Measurements from ENCODE around the gene PDIA5.

Gene PDIA5

DNA sequence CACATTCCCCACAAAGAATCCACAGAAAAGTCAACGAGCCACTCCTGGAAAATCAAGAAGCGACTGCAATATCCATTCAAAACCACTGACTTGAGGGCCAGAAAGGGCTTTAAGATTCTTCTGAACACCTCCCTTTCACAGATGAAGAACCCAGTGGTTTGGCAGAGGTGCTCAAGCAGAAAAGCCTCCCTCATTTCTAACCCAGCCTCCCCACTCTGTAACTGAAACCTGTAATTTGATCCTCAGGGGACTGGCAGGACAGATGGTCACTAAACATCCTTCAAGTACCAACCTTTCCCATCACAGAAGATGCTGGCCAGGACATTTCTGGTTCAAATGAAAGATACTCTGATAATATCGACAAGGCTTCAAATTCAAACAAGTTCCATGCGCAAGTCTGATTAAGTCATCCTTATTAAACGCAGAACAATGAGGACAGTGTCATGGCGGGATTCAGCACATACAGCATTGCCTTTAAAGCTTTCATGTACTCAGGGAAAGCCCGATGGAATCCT lies 44.8 kb upstream of the PDIA5 start:
- Histone ChIP-seq H4K20me1 (ENCODE audit: control insufficient read depth, insufficient read depth, low read depth, low read length) (no peaks in the 10 kb centered on the region), H3K4me3 (ENCODE audit: low read length) (no peak overlapping the region)

DNA sequence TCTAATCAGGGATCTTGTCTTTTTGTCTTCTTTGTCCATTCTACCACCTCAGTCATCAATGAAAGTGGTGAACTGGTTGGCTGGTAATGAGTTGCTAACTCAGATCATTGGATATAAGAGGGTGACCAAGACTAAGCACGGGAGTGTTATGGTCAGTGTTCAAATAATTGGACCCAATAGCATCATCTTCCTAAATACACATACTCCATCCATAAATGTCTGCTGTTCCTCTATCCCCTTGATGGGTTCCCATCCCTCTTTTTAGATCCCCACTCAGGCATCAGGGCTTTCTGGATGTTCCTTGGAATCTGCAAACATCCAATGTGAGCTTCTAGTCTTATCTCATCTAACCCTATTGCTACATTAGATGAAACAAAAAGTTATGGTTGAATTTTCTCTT lies 42.8 kb upstream of the PDIA5 start:
- Histone ChIP-seq H3K4me3 (ENCODE audit: low read length) (no peak overlapping the region), H3K9me2 (replicated peaks; ENCODE audit: control insufficient read depth, low read length) (no peaks in the 10 kb centered on the region), H3K4me1 (ENCODE audit: control insufficient read depth, low read length) (peaks cover 12% of the 10 kb centered on the region), H3K27me3 (ENCODE audit: control insufficient read depth, low read length) (peaks cover 81% of the 10 kb centered on the region), H3K9me3 (ENCODE audit: control insufficient read depth, insufficient read depth, low read length) (no peaks in the 10 kb centered on the region), H3K79me2 (ENCODE audit: control insufficient read depth, low read length) (no peaks in the 10 kb centered on the region), H3K4me2 (ENCODE audit: low read length) (no peak overlapping the region), H3K27ac (ENCODE audit: low read depth, low read length) (no peak overlapping the region), H3K36me3 (ENCODE audit: control insufficient read depth, low read length) (no peaks in the 10 kb centered on the region), H4K20me1 (ENCODE audit: control insufficient read depth, insufficient read depth, low read depth, low read length) (no peaks in the 10 kb centered on the region), H3F3A (ENCODE audit: control insufficient read depth, insufficient read depth) (no peaks in the 10 kb centered on the region)
- no peak for TF ChIP-seq EZH2phosphoT487 (IDR thresholded peaks at IDR 0.05; ENCODE audit: borderline replicate concordance, low read length)
- TF ChIP-seq, protein P1, sequence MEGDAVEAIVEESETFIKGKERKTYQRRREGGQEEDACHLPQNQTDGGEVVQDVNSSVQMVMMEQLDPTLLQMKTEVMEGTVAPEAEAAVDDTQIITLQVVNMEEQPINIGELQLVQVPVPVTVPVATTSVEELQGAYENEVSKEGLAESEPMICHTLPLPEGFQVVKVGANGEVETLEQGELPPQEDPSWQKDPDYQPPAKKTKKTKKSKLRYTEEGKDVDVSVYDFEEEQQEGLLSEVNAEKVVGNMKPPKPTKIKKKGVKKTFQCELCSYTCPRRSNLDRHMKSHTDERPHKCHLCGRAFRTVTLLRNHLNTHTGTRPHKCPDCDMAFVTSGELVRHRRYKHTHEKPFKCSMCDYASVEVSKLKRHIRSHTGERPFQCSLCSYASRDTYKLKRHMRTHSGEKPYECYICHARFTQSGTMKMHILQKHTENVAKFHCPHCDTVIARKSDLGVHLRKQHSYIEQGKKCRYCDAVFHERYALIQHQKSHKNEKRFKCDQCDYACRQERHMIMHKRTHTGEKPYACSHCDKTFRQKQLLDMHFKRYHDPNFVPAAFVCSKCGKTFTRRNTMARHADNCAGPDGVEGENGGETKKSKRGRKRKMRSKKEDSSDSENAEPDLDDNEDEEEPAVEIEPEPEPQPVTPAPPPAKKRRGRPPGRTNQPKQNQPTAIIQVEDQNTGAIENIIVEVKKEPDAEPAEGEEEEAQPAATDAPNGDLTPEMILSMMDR (IDR thresholded peaks at IDR 0.05; ENCODE audit: low read depth, low read length, poor library complexity, severe bottlenecking) = no peak

More for the DNA sequence above, 44.8 kb upstream of the PDIA5 start:
- no peaks in the 10 kb centered on the region for H3K9me2 ChIP-seq (replicated peaks; ENCODE audit: control insufficient read depth, low read length)
- H3K27ac ChIP-seq (ENCODE audit: low read depth, low read length) = no peak overlapping the region
- no peaks in the 10 kb centered on the region for H3K4me1 ChIP-seq (ENCODE audit: control insufficient read depth, low read length)
- no peaks in the 10 kb centered on the region for H3K36me3 ChIP-seq (ENCODE audit: control insufficient read depth, low read length)
- no peaks in the 10 kb centered on the region for H3F3A ChIP-seq (ENCODE audit: control insufficient read depth, insufficient read depth)
- no peaks in the 10 kb centered on the region for H3K9me3 ChIP-seq (ENCODE audit: control insufficient read depth, insufficient read depth, low read length)
- TF ChIP-seq, protein P1 (IDR thresholded peaks at IDR 0.05; ENCODE audit: low read depth, low read length, poor library complexity, severe bottlenecking) = no peak
- no peak for TF ChIP-seq EZH2phosphoT487 (IDR thresholded peaks at IDR 0.05; ENCODE audit: borderline replicate concordance, low read length)
- H3K27me3 ChIP-seq (ENCODE audit: control insufficient read depth, low read length) = peaks cover 67% of the 10 kb centered on the region
- H3K79me2 ChIP-seq (ENCODE audit: control insufficient read depth, low read length) = no peaks in the 10 kb centered on the region
- H3K4me2 ChIP-seq (ENCODE audit: low read length) = no peak overlapping the region

DNA sequence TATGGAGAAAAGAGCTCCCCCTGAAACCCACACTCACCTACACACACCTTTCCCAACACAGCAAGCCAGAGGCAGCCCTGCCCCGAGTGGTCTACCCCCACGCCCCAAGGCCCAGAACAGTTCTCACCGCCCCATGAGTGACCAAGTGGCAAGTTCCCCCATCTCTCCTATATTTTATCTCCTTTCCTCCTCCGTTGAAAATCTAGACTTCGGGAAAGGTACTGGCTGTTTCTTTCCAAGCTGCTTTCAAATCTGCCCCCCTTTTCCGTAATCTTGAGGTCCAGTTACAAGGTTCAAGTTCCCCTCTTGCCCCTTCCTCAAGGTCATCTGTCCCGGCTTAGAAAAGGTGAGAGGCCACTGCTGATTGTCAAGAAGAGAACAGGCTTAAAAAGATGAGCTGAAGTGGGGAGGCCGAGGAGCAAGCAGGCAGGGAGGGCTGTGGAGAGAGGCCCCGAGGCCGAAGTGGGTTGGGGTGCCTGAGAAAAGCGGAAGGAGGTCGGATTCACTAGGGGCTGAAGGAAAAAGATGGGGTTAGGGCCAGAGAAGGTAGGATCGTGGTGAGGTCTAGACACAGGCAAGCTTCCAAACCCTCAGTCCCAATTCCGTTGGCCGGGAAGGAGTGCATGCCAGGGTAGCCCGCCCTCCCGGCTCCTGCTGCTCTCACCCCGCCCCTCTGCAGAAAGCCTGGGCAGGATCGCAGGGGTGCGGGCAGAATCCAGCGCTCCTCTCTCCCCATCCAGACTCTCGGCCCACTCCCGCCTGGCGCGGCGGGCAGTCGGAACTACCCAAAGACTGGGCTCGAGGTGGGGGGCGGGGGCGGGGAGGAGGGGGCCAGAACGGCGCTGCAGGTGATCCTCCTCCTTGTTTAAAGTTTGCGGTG lies 40.9 kb upstream of the PDIA5 start:
- Histone ChIP-seq H4K20me1 (ENCODE audit: control insufficient read depth, insufficient read depth, low read depth, low read length) (no peaks in the 10 kb centered on the region), H3K79me2 (ENCODE audit: control insufficient read depth, low read length) (no peaks in the 10 kb centered on the region), H3K27ac (ENCODE audit: low read depth, low read length) (no peak overlapping the region), H3K4me3 (ENCODE audit: low read length) (no peak overlapping the region), H3K27me3 (ENCODE audit: control insufficient read depth, low read length) (peaks cover 89% of the 10 kb centered on the region), H3K4me1 (ENCODE audit: control insufficient read depth, low read length) (peaks cover 12% of the 10 kb centered on the region), H3K9me3 (ENCODE audit: control insufficient read depth, insufficient read depth, low read length) (no peaks in the 10 kb centered on the region), H3K36me3 (ENCODE audit: control insufficient read depth, low read length) (no peaks in the 10 kb centered on the region), H3K4me2 (ENCODE audit: low read length) (no peak overlapping the region), H3F3A (ENCODE audit: control insufficient read depth, insufficient read depth) (no peaks in the 10 kb centered on the region), H3K9me2 (replicated peaks; ENCODE audit: control insufficient read depth, low read length) (no peaks in the 10 kb centered on the region)
- TF ChIP-seq, protein P1 (IDR thresholded peaks at IDR 0.05; ENCODE audit: low read depth, low read length, poor library complexity, severe bottlenecking) = no peak
- no peak for TF ChIP-seq EZH2phosphoT487 (IDR thresholded peaks at IDR 0.05; ENCODE audit: borderline replicate concordance, low read length)
